H1 (cell line): ENCODE results near the gene PSMD12. TPM values are rescaled to one million over a fixed set of nuclear protein-coding genes. Genes with fewer than 3 reads are reported as not detected.

Experiments used
- CTCF ChIA-PET: fragments of 300-600 bp; sonication (Branson Sonifier 250); formaldehyde crosslinking; loops from one replicate; lab custom pipeline; 2021; ENCODE audit not compliant: partially characterized antibody; lab: Charles Lee
- POLR2A ChIA-PET: fragments of 300-600 bp; sonication (Branson Sonifier 250); formaldehyde crosslinking; loops from one replicate; lab custom pipeline; 2021; ENCODE audit warnings: inconsistent platforms; ENCODE audit not compliant: partially characterized antibody; lab: Charles Lee
- DNase-seq, 2 experiments: peaks; one replicate each; pipeline versions ENCODE4 v3.0.0 to v3.0.0-alpha.2; 2010 to 2022; ENCODE audit warnings: low spot score in 2 of 2, low read depth in 1 of 2, mixed read lengths in 1 of 2
- FAIRE-seq: peaks from 2 replicates; lab custom pipeline; 2011; peaks lifted over from hg19 to GRCh38; lab: Jason Lieb, UNC
- H2AFZ ChIP-seq: 2 replicates; pipeline ENCODE4 v1.8.1; 2012; ENCODE audit warnings: low read length, inconsistent platforms
- H2AK5ac ChIP-seq: 2 replicates; pipeline ENCODE4 v1.6.1; 2013; ENCODE audit warnings: low read depth, low read length
- H2BK120ac ChIP-seq: replicated peaks from 2 replicates; pipeline ENCODE3; 2013; ENCODE audit warnings: low read depth, low read length, inconsistent platforms
- H2BK12ac ChIP-seq: 2 replicates; pipeline ENCODE4 v1.6.1; 2013; ENCODE audit warnings: low read depth, low read length
- H2BK15ac ChIP-seq: 2 replicates; pipeline ENCODE4 v1.6.1; 2013; ENCODE audit warnings: low read length
- H2BK20ac ChIP-seq: 2 replicates; pipeline ENCODE4 v1.6.1; 2013; ENCODE audit warnings: low read length
- H2BK5ac ChIP-seq: 2 replicates; pipeline ENCODE4 v1.6.1; 2013; ENCODE audit warnings: low read depth, low read length
- H3K14ac ChIP-seq: 2 replicates; pipeline ENCODE4 v1.6.1; 2013; ENCODE audit warnings: inconsistent platforms; ENCODE audit not compliant: insufficient read length
- H3K18ac ChIP-seq: 2 replicates; pipeline ENCODE4 v1.6.1; 2013; ENCODE audit warnings: low read length; ENCODE audit errors: extremely low read depth
- H3K23ac ChIP-seq: 2 replicates; pipeline ENCODE4 v1.6.1; 2013; ENCODE audit warnings: inconsistent platforms; ENCODE audit not compliant: insufficient read length
- H3K23me2 ChIP-seq: 2 replicates; pipeline ENCODE4 v1.6.1; 2013; ENCODE audit warnings: low read depth, low read length
- H3K27ac ChIP-seq: 2 replicates; pipeline ENCODE4 v1.6.1; 2011; ENCODE audit warnings: low read depth, low read length, inconsistent platforms
- H3K27me3 ChIP-seq, 4 experiments: replicated peaks in 1 of 4; 1 replicate in 1 of 4; 2 replicates in 3 of 4; pipeline versions ENCODE4 v1.6.1 to v1.8.1; 2011 to 2013; ENCODE audit warnings: low read length in 3 of 4, mild to moderate bottlenecking in 3 of 4, inconsistent platforms in 2 of 4, mixed read lengths in 2 of 4, moderate library complexity in 1 of 4; ENCODE audit not compliant: control insufficient read depth in 3 of 4, insufficient read depth in 3 of 4; ENCODE audit errors: extremely low read depth in 1 of 4
- H3K36me3 ChIP-seq, 4 experiments: 2 replicates each; pipeline versions ENCODE4 v1.6.1 to v1.8.1; 2011 to 2013; ENCODE audit warnings: mild to moderate bottlenecking in 4 of 4, low read length in 3 of 4, moderate library complexity in 2 of 4, control low read depth in 1 of 4, inconsistent platforms in 1 of 4; ENCODE audit not compliant: insufficient read depth in 4 of 4, control insufficient read depth in 2 of 4
- H3K4ac ChIP-seq: replicated peaks from 2 replicates; pipeline ENCODE3; 2013; ENCODE audit warnings: low read length, low read depth, mixed read lengths, inconsistent platforms; ENCODE audit not compliant: insufficient read length
- H3K4me1 ChIP-seq, 4 experiments: replicated peaks in 1 of 4; 1 replicate in 1 of 4; 2 replicates in 3 of 4; pipeline versions ENCODE4 v1.6.1 to v1.8.1; 2011 to 2013; ENCODE audit warnings: low read length in 3 of 4, inconsistent platforms in 2 of 4, mixed read lengths in 1 of 4; ENCODE audit not compliant: insufficient read depth in 4 of 4, control insufficient read depth in 3 of 4
- H3K4me2 ChIP-seq, 2 experiments: 2 replicates each; pipeline versions ENCODE4 v1.6.1 to v1.8.1; 2011 to 2013; ENCODE audit warnings: low read depth in 2 of 2, low read length in 2 of 2, control low read depth in 1 of 2, inconsistent platforms in 1 of 2, mild to moderate bottlenecking in 1 of 2; ENCODE audit not compliant: insufficient read depth in 1 of 2
- H3K4me3 ChIP-seq, 4 experiments: fragments of 200-600, 300-600 bp in 1 of 4; sonication (generic), shearing (Covaris generic), sonication (Bioruptor Twin) in 1 of 4; 2 replicates each; pipeline versions ENCODE4 v1.5.1 to v1.8.1; 2011 to 2016; ENCODE audit warnings: low read length in 4 of 4, low read depth in 3 of 4, control low read depth in 2 of 4, inconsistent platforms in 2 of 4, mild to moderate bottlenecking in 2 of 4, mixed read lengths in 1 of 4, moderate library complexity in 1 of 4; ENCODE audit not compliant: insufficient read depth in 2 of 4; ENCODE audit errors: extremely low read depth in 1 of 4
- H3K56ac ChIP-seq: replicated peaks from 2 replicates; pipeline ENCODE3; 2013; ENCODE audit warnings: low read depth, mild to moderate bottlenecking, mixed read lengths, low read length, inconsistent platforms; ENCODE audit not compliant: insufficient read length
- H3K79me1 ChIP-seq: 2 replicates; pipeline ENCODE4 v1.6.1; 2013; ENCODE audit warnings: low read depth, low read length, control low read depth
- H3K79me2 ChIP-seq, 2 experiments: 2 replicates each; pipeline versions ENCODE4 v1.6.1 to v1.8.1; 2012 to 2013; ENCODE audit warnings: low read length in 2 of 2, mild to moderate bottlenecking in 2 of 2, inconsistent platforms in 1 of 2; ENCODE audit not compliant: insufficient read depth in 2 of 2, control insufficient read depth in 1 of 2
- H3K9ac ChIP-seq, 4 experiments: replicated peaks in 1 of 4; 1 replicate in 1 of 4; 2 replicates in 3 of 4; pipeline versions ENCODE4 v1.6.1 to v1.8.1; 2011 to 2013; ENCODE audit warnings: low read depth in 3 of 4, low read length in 3 of 4, control low read depth in 2 of 4, mild to moderate bottlenecking in 2 of 4, moderate library complexity in 2 of 4, inconsistent platforms in 1 of 4; ENCODE audit errors: extremely low read depth in 1 of 4
- H3K9me3 ChIP-seq, 2 experiments: 2 replicates each; pipeline versions ENCODE4 v1.6.1 to v1.8.1; 2012 to 2013; ENCODE audit warnings: mild to moderate bottlenecking in 2 of 2, moderate library complexity in 2 of 2, control low read depth in 1 of 2, inconsistent platforms in 1 of 2, low read depth in 1 of 2, low read length in 1 of 2, mixed read lengths in 1 of 2; ENCODE audit not compliant: insufficient read depth in 2 of 2
- H4K20me1 ChIP-seq, 2 experiments: replicated peaks in 1 of 2; 2 replicates each; pipeline versions ENCODE3 to v1.8.1; 2011 to 2013; ENCODE audit warnings: inconsistent platforms in 2 of 2, low read length in 2 of 2, mild to moderate bottlenecking in 1 of 2; ENCODE audit not compliant: insufficient read depth in 2 of 2, control insufficient read depth in 1 of 2
- H4K5ac ChIP-seq: 2 replicates; pipeline ENCODE4 v1.6.1; 2013; ENCODE audit warnings: low read length, low read depth, mixed read lengths, inconsistent platforms; ENCODE audit not compliant: insufficient read length
- H4K8ac ChIP-seq: 2 replicates; pipeline ENCODE4 v1.8.0; 2013; ENCODE audit warnings: mild to moderate bottlenecking, moderate library complexity, low read length, inconsistent platforms; ENCODE audit not compliant: insufficient read depth; ENCODE audit errors: extremely low read depth
- H4K91ac ChIP-seq: replicated peaks from 2 replicates; pipeline ENCODE3; 2013; ENCODE audit warnings: low read length, mixed read lengths, inconsistent platforms; ENCODE audit not compliant: insufficient read length
- ASH2L ChIP-seq: fragments of 200-600, 300-600 bp; sonication (generic); IDR thresholded peaks from one replicate; pipeline ENCODE4 v1.7.1; 2017; ENCODE audit warnings: low read length
- CTBP2 ChIP-seq: IDR thresholded peaks from 2 replicates; pipeline ENCODE4 v1.7.0; 2011; ENCODE audit warnings: borderline replicate concordance, mild to moderate bottlenecking, moderate library complexity, mixed read lengths, low read length; ENCODE audit not compliant: insufficient read depth, insufficient read length
- TAF7 ChIP-seq: optimal IDR thresholded peaks from 2 replicates; pipeline ENCODE3; 2011; ENCODE audit warnings: low read depth, mild to moderate bottlenecking, inconsistent platforms, low read length, moderate library complexity, borderline replicate concordance
- WGBS, 2 experiments: shearing (Covaris generic) in 1 of 2; methylation state at CpG; one replicate each; pipeline versions ENCODE4 v1.1.6 to v1.1.7; 2013 to 2015; ENCODE audit warnings: low lambda C conversion rate in 2 of 2, mixed read lengths in 2 of 2, inconsistent platforms in 1 of 2, low coverage in 1 of 2, missing lambda C conversion rate in 1 of 2; ENCODE audit not compliant: insufficient replicate concordance in 2 of 2, insufficient coverage in 1 of 2, insufficient read length in 1 of 2; ENCODE audit errors: extremely low coverage in 1 of 2, missing lambda C conversion rate in 1 of 2; 5-methylcytosine and 5-hydroxymethylcytosine counted together
- polyA plus RNA-seq, 7 experiments: library from polyadenylated mRNA; depleted of rRNA in 3 of 7; stranded (reverse) in 5 of 7; unstranded in 2 of 7; fragments of >200 nt in 5 of 7; fragments of 200-250 nt in 2 of 7; gene quantifications; 1 replicate in 5 of 7; 2 replicates in 1 of 7; 4 replicates in 1 of 7; pipeline versions ENCODE4 v1.2.1 to v1.2.3, GENCODE V29; 2011 to 2013; ENCODE audit warnings: missing spikeins in 2 of 7, mixed read lengths in 2 of 7
- total RNA-seq: library from RNA; stranded (reverse); fragmentation: NEBNext Ultra II Directional; extraction: Animal tissue kit (Norgen Biotek cat#: 25700); gene quantifications from 2 replicates; pipeline ENCODE4 v1.2.1, GENCODE V29; 2021

The PSMD12 gene
- total and polyA plus RNA-seq, 2 of the 8 experiments (the other 6 are each of a cell fraction or from before 2014, with no cell fraction given): 14.0 to 82.4 TPM

GRCh38 chr17:67323445-67323844 is 42.9 kb downstream of the PSMD12 start:
- Histone ChIP-seq H2AFZ (no peak overlapping the region), H3K79me1 (no peaks in the 10 kb centered on the region), H2BK15ac (no peak overlapping the region), H3K14ac (no peak overlapping the region), H3K18ac (no peak overlapping the region), H3K9ac (no peak overlapping the region), H2BK12ac (no peak overlapping the region), H3K27ac (no peak overlapping the region), H3K4me2 (no peak overlapping the region), H2BK120ac (no peak overlapping the region), H3K23me2 (no peaks in the 10 kb centered on the region), H2BK20ac (no peak overlapping the region), H3K36me3 (no peaks in the 10 kb centered on the region; a peak in 1 of 8 replicates), H3K56ac (no peak overlapping the region), H4K91ac (no peak overlapping the region), H3K9me3 (no peaks in the 10 kb centered on the region; a peak in 1 of 4 replicates), H4K20me1 (no peaks in the 10 kb centered on the region), H3K27me3 (peaks cover 0 to 1% (median 0%) of the 10 kb centered on the region in 4 experiments; a peak in 1 of 7 replicates), H2BK5ac (no peak overlapping the region), H3K4me3 (no peak overlapping the region), H4K5ac (no peak overlapping the region), H4K8ac (no peak overlapping the region), H3K23ac (no peak overlapping the region), H3K79me2 (no peaks in the 10 kb centered on the region), H3K4me1 (peaks cover 0 to 7% (median 3%) of the 10 kb centered on the region in 4 experiments; a peak in 2 of 7 replicates), H3K4ac (no peak overlapping the region), H2AK5ac (no peak overlapping the region)
- POLR2A ChIA-PET: interaction anchor here (1.1 to 1.3 kb wide), 2 partner anchors 14 to 34 kb away, joined by 3 read pairs; no protein-coding TSS in a partner anchor
- DNase-seq (no peak), FAIRE-seq (no peak)
- TF ChIP-seq CTBP2: no peak
- TF ChIP-seq TAF7: no peak
- TF ChIP-seq ASH2L: no peak
- CTCF ChIA-PET: interaction anchor here (0.8 to 0.9 kb wide), 2 partner anchors 30 to 52 kb away, joined by 3 to 5 read pairs; no protein-coding TSS in a partner anchor
- 87% methylated on average over 3 of the region's 3 CpGs; no CpG with 5 or more reads in 1 of the 2 experiments for WGBS, 2 experiments
